ES-I3 (cell line): Measurements from ENCODE around the gene QRFP.

Source experiments
- H3K36me3 ChIP-seq: 2 replicates; pipeline ENCODE4 v1.6.1; 2013; ENCODE audit warnings: mild to moderate bottlenecking, low read length, control low read depth, moderate library complexity; ENCODE audit not compliant: insufficient read depth
- H3K4me1 ChIP-seq: 2 replicates; pipeline ENCODE4 v1.6.1; 2013; ENCODE audit warnings: mild to moderate bottlenecking, control low read depth, low read length; ENCODE audit not compliant: insufficient read depth
- H3K9ac ChIP-seq: 2 replicates; pipeline ENCODE4 v1.6.1; 2013; ENCODE audit warnings: low read depth, mild to moderate bottlenecking, low read length, moderate library complexity
- H3K9me3 ChIP-seq: 2 replicates; pipeline ENCODE4 v1.6.1; 2013; ENCODE audit warnings: mild to moderate bottlenecking, low read length, moderate library complexity; ENCODE audit not compliant: control insufficient read depth, insufficient read depth

Gene QRFP, protein sequence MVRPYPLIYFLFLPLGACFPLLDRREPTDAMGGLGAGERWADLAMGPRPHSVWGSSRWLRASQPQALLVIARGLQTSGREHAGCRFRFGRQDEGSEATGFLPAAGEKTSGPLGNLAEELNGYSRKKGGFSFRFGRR

DNA sequence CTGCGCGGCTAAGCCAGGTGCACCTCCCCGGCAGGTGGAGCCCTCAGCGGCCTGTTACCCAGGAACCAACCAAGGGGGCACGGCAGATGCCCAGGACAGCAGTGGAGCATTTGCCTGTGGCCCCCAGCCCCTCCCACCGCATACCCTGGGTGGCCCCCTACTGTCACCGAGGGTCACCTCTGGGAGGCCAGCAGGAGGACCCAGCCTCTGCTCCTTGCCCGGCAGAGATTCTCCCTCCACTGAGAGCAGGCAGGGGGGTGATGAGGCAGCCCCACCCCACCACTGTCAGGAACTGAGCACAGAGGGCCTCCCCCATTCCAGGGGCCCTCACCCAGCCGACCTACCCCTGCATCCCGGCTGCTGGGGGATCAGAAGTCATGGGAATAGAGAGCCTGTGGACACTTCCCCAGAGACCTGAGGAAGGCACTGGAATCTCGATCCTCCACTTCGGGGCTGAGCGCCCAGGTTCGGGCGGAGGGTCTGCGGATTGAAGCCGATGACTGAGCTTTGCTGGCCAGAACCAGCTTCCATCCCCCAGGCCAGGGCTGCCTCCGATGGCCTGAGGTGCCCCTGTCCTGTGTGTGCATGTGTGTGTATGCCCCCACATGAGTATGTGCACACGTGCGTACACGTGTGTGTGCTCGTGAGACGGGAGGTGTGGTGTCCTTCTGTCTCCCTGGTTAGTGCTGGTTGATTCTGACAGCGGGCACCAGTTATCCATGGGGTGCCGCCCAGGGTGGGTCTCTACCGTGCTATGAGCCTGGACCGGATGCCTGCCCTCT, at the start of gene QRFP:
Gene QRFP (minus strand): TSS at position 580 of the 782 bp plus-strand sequence. CDS start 2,974 bp downstream, outside the sequence.
- Histone ChIP-seq H3K9ac (no peak within 1 kb of the TSS), H3K4me1 (no peaks in the 10 kb centered on the region), H3K36me3 (0 out of 2 replicates have a peak, but pooled peaks cover 2% of the 10 kb centered on the region), H3K9me3 (no peaks in the 10 kb centered on the region)

DNA sequence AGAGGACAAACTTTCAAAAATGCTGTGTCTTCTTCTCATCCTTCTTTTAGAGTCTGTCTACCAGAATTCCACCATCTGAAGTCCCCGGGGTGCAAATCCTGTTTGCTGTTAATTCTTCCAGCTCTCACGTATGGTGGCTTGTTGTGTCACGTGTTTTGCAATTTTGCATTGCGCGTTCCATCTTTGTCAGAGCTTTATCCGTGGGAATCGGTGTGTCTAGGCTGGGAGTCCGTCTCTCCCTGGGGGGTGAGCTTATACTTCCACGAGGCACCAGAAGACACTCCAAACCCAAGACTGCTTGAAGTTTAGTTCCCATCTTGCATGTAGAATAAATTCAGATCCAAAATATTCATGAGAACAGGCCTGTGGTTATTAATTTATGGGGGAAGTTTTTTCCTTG, 48.6 kb upstream of the QRFP start:
- Histone ChIP-seq H3K9me3 (no peaks in the 10 kb centered on the region), H3K9ac (no peak overlapping the region), H3K36me3 (no peaks in the 10 kb centered on the region), H3K4me1 (no peaks in the 10 kb centered on the region)

GRCh38 chr9:130944510-130945058, 48.0 kb upstream of the QRFP start:
- no peak overlapping the region for H3K9ac ChIP-seq
- H3K36me3 ChIP-seq = no peaks in the 10 kb centered on the region
- no peaks in the 10 kb centered on the region for H3K4me1 ChIP-seq
- no peaks in the 10 kb centered on the region for H3K9me3 ChIP-seq

- no peak overlapping the region for H3K9ac ChIP-seq
- H3K4me1 ChIP-seq = no peaks in the 10 kb centered on the region
- H3K9me3 ChIP-seq = no peaks in the 10 kb centered on the region
- H3K36me3 ChIP-seq = no peaks in the 10 kb centered on the region
These were observed 47.2 kb upstream of the QRFP start for GRCh38 chr9:130943777-130944176.

DNA sequence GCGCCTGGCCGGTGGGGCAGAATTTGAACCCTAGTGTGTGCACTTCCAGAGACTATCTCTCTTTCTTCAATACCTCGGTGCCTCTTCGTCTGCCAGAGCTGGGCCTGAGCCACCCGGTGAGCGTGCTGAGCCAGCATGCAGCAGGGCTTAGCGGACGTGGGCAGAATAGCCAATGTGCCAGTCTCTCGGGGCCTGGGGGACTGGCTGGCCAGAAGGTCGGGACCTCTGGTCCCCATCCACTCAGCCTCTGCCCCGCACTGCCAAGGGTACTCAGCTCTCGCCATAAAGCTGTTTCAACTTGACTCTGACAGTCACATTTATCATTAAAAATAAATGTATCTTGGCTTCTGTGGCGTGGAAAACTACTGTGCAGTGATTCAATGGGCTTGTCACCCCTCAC, 46.6 kb upstream of the QRFP start:
- no peaks in the 10 kb centered on the region for H3K4me1 ChIP-seq

DNA sequence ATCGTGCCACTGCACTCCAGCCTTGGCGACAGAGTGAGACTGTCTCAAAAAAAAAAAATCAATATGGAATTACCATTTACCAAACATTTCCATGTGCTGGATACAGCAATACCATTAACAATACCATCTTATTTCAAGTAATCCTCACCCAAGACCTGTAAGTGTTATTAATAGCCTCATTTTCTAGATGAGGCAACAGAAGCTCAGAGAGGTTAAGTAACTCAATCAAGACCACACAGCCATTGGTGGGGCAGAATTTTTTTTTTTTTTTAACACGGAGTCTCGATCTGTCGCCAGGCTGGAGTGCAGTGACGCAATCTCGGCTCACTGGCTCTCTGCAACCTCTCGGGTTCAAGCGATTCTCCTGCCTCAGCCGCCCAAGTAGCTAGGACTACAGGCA, 46.1 kb upstream of the QRFP start:
- no peaks in the 10 kb centered on the region for H3K9me3 ChIP-seq
- no peak overlapping the region for H3K9ac ChIP-seq
- no peaks in the 10 kb centered on the region for H3K36me3 ChIP-seq
- no peaks in the 10 kb centered on the region for H3K4me1 ChIP-seq

More for the DNA sequence above, 46.6 kb upstream of the QRFP start:
- Histone ChIP-seq H3K36me3 (no peaks in the 10 kb centered on the region), H3K9me3 (no peaks in the 10 kb centered on the region), H3K9ac (no peak overlapping the region)

DNA sequence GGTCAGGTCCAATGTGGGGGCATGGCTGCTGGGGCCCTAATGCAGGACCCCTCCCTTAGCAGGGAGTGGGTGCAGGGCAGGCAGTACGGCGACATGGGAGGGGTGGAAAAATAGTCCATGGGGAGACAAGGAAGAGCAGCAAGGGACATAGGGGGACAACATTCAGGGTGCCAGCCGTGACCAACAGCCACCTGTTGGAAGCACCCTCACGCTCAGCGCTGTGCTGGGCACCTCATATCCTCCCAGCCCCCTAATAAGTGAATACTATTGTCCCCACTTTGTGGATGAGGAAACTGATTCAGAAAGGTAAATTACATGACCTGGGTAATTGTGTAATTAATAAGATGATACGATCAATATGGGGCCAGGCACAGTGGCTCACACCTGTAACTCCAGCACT, 45.5 kb upstream of the QRFP start:
- H3K36me3 ChIP-seq = no peaks in the 10 kb centered on the region
- no peak overlapping the region for H3K9ac ChIP-seq

GRCh38 chr9:130940693-130941576, 44.3 kb upstream of the QRFP start:
- H3K36me3 ChIP-seq = no peaks in the 10 kb centered on the region
- peaks cover 8% of the 10 kb centered on the region for H3K4me1 ChIP-seq
- H3K9me3 ChIP-seq = no peaks in the 10 kb centered on the region
- no peak overlapping the region; the same call in 1 of the 2 replicates for H3K9ac ChIP-seq

More for the DNA sequence above, 45.5 kb upstream of the QRFP start:
- Histone ChIP-seq H3K9me3 (no peaks in the 10 kb centered on the region), H3K4me1 (peaks cover 2% of the 10 kb centered on the region; the same call in 1 of the 2 replicates)

DNA sequence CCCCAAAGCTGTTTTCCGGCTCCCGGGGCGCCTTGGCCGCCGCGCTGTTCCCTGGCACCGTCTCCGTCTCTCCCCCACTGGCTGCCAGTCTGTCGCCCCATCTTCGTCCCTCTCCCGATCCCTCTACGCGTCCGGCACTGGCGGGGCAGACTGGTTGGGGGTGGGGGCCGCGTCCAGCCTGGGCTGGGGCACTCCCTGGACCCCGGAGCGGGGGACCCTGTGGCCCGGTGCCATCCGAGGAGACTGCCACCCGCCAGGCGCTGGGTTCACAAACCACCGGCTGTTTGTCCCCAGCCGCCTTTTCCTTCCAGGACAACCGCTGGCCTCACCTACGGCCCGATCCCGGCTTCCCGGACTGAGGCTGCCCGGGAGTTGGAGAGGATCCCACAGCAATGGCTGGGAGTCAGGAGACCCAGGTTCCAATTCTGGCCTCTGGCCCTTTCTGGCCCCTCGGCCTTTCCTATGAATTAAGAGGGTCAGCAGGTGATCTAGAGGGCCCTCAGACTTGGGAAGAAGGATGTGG, 43.5 kb upstream of the QRFP start:
- Histone ChIP-seq H3K9ac (peak overlapping the region; percentile 23; the same call in 1 of the 2 replicates), H3K4me1 (peaks cover 14% of the 10 kb centered on the region), H3K36me3 (no peaks in the 10 kb centered on the region), H3K9me3 (no peaks in the 10 kb centered on the region)

- H3K9me3 ChIP-seq = no peaks in the 10 kb centered on the region
- H3K4me1 ChIP-seq = peaks cover 20% of the 10 kb centered on the region
- peak overlapping the region; percentile 65 for H3K9ac ChIP-seq
- H3K36me3 ChIP-seq = no peaks in the 10 kb centered on the region
These were observed 42.9 kb upstream of the QRFP start for GRCh38 chr9:130939405-130940026.

GRCh38 chr9:130938652-130939404, 42.2 kb upstream of the QRFP start, which contains the start of gene FIBCD1:
Gene FIBCD1, minus strand, starts transcription at chr9:130939247. Its CDS starts 640 bp downstream, at chr9:130938607.
- no peaks in the 10 kb centered on the region for H3K9me3 ChIP-seq
- no peaks in the 10 kb centered on the region for H3K36me3 ChIP-seq
- H3K4me1 ChIP-seq = peaks cover 26% of the 10 kb centered on the region
- peak within 1 kb of the TSS; percentile 65 for H3K9ac ChIP-seq

GRCh38 chr9:130938184-130938651, 41.6 kb upstream of the QRFP start:
- H3K4me1 ChIP-seq = peaks cover 28% of the 10 kb centered on the region
- no peaks in the 10 kb centered on the region for H3K36me3 ChIP-seq
- peak overlapping the region; percentile 65; the same call in 1 of the 2 replicates for H3K9ac ChIP-seq
- no peaks in the 10 kb centered on the region for H3K9me3 ChIP-seq
